CD4-positive, alpha-beta T cell treated with Interleukin-15 for 1 hour (primary cell): ENCODE measurements around the gene EMP2.
"Not testable (repeated sequence)": the region's sequence is repeated elsewhere in the genome, so short reads cannot be mapped to it uniquely, and the experiment has no call there.

Source experiments
- DNase-seq: peaks from one replicate; pipeline ENCODE4 v3.0.0-alpha.2; 2020

EMP2 gene, protein sequence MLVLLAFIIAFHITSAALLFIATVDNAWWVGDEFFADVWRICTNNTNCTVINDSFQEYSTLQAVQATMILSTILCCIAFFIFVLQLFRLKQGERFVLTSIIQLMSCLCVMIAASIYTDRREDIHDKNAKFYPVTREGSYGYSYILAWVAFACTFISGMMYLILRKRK

DNA sequence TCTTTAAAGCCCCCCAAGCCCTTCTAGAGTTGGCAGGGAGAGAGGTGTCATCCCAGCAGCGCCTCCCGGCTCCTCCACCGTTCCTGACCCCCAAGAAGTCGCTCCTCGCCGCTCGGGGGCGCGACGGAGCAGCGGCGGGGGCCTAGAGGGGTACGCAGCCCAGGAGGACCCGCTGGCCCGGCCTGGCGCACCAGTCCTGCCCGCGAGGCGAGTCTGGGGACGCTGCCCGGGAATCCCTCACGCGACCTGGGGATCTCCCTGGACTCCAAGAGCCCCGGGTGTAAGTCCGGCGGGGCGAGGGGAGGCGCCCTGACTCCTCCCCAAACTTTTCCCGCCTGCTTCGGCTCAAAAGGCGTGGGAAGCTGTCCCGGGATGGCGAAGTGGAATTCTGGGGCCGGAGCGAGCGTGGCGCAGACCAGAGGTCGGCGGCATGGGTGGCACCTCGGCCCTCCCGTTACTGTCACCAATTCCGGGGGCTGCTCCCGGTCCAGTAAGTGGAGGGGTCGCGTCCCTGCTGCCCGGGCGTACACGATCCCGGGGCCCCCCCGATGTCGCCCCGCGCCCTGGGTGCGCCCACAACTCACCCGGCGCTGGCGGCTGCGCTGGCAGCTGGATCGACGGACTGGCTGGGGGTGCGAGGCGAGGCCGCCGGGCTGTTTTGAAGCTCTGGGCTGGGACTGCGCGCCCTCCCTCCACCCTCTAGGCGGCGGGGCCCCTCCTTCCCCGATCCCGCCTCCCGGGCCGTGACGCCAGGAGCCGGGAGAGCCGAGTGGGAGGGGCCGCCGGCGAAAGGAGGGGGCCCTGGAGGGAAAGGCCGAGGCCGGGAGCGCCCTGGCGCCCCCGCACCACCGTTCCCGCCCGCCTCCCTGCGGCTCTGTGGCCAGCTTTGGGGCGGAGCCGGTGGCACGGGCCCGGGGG, at the start of gene EMP2:
Gene EMP2 (minus strand): TSS at position 634 of the 918 bp plus-strand sequence. CDS start 32,981 bp downstream, outside the sequence.
- DNase-seq, result no peak

- DNase-seq, result no peak
These were observed 49.2 kb upstream of the EMP2 start for GRCh38 chr16:10629592-10629963.

DNA sequence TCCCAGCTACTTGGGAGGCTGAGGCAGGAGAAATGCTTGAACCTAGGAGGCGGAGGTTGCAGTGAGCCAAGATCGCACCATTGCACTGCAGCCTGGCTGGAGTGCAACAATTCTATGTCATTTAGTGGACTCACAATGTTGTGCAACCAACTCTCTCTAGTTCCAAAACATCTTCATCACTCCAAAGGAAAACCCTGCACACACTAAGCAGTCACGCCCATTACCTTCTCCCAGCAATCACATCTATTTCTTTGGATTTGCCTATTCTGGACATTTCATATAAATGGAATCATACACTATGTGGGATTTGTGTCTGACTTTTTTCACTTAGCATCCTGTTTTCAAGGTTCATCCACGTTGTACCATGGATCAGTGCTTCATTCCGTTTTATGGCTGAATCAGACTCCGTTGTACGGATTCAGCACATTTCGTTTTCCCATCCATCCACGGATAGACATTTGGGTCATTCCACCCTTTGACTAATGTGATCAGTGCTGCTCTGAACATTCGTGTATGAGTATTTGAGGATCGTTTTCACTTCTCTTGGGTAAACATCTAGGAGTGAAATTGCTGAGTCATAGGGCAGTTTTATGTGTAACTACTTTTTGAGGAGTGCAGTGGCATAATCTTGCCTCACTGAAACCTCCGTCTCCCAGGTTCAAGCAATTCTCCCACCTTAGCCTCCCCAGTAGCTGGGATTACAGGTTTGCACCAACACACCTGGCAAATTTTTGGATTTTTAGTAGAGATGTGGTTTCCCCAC, 45.4 kb upstream of the EMP2 start:
- DNase-seq, result no peak

GRCh38 chr16:10624527-10624926, 44.1 kb upstream of the EMP2 start:
- DNase-seq, result no peak

DNA sequence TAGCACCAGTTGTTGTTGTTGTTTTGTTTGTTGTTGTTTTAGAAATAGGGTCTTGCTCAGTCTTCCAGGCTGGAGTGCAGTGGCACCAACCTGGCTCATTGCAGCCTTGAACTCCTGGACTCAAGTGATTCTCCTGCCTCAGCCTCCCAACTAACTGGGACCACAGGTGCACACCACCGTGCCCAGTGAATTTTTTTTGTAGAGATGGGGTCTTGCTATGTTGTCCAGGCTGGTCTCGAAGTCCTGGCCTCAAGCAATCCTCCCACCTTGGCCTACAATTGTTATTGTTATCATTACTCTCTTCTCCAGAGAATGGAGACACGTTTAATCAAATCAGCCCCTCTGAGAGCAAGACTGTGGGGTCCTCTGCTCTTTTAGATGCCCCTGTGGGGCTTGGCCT, 42.7 kb upstream of the EMP2 start:
- DNase-seq, result no peak

DNA sequence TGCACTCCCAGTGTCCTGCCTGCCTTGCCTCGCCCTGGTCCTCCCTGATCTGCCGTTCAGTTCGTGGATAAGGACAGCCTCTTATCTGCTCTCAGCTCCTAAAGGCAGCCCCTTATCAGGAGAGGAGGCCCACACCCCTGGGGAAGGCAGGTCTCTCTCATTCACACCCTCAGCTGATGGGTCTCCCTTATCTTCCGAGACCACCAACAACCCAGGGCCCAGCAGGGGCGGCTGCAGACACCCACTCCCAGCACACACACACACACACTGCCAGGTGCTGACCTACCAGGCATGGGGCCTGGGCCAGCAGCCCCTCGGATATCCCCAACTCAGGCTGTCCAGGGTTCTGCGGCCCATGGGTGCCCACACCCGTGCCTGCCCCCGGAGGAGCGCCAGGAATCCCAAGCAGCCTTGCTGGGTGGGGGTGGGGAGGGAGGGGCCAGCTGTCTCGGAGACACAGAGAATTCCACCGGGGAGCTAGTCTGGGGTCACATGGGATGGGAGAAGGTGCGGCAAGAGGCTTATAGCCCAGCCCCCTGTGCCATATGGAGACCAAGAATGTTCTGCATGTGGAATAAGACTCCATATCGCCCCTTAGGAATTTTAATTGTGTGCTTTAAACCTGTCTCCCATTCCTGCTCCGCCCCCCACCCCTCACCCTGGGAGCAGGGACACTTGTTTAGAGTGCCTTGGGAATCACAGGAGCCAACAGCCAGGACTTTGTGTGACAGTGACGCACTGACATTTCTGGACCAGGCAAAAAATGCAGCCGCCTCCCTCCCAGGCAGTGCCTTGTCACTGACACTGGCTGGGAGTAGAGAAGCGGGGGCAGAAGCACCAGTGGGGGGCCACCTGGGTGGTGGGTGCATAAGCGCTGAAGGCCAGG, 41.9 kb upstream of the EMP2 start:
- no peak for DNase-seq

DNA sequence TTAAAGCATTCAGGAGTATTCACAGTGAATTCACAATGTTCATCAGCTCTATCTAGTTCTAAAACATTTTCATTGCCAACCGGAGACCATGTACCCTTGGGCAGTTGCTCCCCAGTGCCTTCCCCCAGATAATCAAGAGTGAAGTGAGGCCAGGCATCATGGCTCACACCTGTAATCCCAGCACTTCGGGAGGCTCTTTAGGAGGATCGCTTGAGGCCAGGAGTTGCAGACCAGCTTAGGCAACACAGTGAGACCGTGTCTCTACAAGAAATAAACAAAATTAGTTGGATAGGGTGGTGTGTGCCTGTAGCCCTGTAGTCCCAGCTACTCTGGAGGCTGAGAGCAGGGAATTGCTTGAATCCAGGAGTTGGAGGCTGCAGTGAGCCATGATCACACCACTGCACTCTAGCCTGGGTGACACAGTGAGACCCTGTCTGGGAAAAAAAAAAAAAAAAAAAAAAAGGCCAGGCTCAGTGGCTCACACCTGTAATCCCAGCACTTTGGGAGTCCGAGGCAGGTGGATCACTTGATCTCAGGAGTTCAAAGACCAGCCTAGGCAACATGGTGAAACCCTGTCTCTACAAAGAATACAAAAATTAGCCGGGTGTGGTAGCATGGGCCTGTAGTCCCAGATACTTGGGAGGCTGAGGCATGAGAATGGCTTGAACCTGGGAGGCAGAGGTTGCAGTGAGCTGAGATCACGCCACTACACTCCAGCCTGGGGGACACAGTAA, 41.0 kb upstream of the EMP2 start:
- DNase-seq, result not testable (repeated sequence)

- no peak for DNase-seq
These were observed 39.7 kb upstream of the EMP2 start for GRCh38 chr16:10620120-10620519.

DNA sequence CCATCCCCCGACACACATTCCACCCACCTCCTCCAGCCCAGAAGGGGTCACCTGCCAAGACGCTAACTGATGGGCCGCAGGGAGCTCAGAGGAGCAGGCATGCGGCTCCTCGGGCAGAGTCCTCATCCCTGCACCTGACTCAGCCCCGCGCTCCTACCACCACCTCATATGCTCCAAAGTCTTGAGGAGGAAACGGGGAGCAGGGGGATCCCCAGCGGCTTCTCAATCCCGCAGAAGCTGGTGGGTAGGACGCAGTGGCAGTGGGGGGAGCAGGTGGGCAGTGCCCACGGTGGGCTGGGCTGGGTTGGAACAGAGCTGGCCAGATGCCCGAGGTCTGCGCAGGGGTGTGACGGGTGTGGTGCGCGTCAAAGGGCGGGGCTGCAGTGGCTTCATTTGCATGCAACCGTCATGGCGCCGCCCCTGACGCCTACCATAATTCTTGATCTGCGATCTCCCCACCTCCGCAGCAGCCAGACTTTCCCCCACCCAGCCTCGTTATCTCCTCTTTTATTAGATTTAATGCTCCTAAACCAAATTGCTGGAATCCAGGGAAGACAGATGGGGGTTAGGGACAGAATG, 39.0 kb upstream of the EMP2 start:
- DNase-seq, result peak; percentile 33

- DNase-seq, result no peak
These were observed 38.4 kb upstream of the EMP2 start for GRCh38 chr16:10618710-10619209.

DNA sequence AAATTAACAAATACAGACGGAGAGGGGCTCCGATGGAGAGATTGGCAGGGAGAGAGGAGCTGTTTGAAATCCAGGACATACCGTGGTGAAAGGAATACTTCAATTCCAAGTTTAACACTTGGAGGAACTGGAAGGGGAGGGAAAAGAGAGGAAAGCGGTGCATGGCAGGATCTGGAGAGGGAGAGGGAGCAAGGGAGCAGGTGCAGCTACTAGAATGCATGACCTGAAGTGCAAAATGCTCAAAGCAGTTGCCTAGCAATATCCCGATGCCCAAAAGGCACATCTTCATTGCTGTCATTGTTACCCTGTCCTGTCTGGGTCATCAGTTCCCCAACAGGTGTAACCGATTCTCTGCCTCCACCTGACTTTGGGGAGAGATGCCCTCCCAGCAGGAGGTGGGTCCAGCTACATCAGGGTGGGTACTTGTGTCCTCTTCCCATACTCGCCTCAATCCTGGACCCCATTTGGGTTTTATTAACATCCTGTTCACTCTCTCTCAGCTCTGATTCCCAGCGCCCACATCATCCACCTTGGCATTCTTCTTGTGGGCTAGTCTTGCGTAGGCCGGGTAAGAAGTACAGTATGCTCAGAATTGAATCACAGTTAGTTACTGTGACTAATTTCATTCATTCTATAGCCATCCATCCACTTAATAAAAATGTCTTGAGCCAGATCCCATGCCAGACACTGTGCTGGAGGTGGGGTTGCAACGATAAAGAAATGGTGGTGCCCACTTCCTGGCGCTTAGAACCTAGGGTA, 37.4 kb upstream of the EMP2 start:
- DNase-seq, result no peak

DNA sequence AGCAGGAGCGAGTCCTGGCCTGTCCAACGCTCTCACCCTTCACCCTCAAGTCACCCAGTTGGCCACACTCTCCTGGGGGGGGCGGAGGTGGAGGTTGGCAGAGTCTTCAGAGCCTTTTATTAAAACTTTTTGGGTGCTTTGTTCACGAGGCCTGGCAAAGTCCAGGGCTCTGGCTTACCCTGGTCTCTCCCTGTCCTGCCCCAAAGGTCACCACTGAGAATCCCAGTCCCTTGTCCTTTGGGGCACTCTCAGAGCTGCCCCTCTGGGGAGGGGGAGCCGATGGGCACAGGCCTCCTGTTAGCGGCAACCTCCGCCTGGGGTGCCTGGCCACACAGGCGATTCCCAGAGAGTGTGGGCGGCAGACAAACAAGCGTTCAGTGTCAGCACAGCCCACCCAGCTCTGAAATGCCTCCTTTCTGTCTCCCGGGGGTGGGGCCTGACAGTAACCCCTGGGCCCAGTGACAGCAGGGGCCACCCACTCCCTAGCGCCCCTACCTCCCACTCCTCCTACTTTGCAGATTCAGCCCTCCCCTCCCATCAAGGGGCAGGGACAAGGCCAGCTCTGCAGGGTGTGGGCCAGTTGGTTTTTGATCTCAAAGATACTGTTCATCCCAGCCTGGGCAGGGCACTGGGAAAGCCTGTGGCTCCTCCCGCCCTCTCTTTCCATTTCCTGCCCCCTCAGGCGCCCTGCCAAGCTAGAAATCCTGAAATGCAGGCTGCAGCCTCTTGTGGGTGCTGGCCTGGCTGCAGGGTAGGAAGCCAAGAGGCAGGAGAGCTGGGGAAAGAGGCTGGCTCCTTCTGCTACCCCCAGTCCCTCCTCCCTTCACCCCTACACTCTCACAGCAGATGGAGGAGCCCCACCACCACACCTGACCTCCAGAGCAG, 36.6 kb upstream of the EMP2 start:
- no peak for DNase-seq

- no peak for DNase-seq
These were observed 36.0 kb upstream of the EMP2 start for GRCh38 chr16:10616419-10616755.

- DNase-seq, result no peak
These were observed 34.3 kb upstream of the EMP2 start for GRCh38 chr16:10614685-10615084.

GRCh38 chr16:10613785-10614485, 33.5 kb upstream of the EMP2 start:
- DNase-seq, result no peak

DNA sequence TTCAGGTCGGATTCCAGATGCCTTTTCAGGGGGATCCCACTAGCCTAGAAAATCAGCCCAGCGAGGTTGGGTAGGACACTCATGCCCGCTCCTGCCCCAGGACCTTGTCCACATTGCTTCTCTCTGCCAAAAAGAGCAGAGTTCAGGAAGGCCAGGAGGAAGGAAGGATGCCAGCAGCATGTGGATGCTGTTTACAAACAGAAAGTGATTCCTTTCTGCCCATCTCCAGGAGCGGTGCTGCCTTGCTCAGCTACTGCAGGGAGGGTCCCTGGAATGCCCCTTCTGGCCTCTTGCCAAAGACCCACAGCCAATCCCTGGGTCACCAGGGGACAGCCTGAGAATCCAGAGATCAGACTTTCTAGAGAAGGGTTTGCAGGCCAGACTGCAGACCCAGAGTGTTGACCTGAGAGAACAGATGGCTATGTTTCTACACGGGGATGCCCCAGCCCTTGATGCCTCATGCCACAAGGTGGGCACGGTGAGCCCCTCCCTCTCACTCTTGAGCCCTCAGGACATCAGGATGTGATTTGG, 32.3 kb upstream of the EMP2 start:
- DNase-seq, result no peak

DNA sequence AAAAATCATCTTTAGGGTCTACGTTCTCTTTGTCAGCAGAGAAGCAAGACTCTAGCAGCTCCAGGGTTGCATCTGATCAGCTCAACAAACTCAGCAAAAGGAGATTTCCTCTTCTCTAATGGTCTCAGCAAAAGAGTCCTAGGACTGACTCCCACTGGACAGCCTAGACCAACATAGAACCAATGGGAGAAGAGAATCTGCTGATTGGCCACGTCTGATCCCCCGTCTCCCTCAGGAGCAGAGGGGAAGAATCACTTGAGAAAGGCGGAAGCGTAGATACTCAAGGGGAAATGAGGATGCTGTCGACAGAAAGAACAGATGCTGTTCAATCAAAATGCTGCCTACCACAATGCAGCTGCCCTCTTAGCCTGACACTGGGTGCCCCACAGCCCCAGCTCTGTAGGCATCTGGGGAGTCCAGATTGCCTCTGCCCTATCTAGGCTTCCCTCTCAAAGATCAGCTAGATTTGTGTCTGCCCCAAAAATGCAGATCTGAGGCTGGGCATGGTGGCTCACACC, 31.5 kb upstream of the EMP2 start:
- DNase-seq, result no peak

- no peak for DNase-seq
These were observed 30.2 kb upstream of the EMP2 start for GRCh38 chr16:10610499-10611184.
